DMS53 treated with DMSO at 0.1 percent for 48 hours (cell line): Measurements from ENCODE around the gene SMIM32.

Experiments used
- DNase-seq: peaks from one replicate; lab custom pipeline; 2025; ENCODE audit not compliant: unreplicated experiment; lab: John Stamatoyannopoulos, UW

SMIM32 gene

GRCh38 chr5:136208916-136209315, 16.0 kb upstream of the SMIM32 start:
- no peak for DNase-seq

- no peak for DNase-seq
Measured at GRCh38 chr5:136207631-136208030, 14.7 kb upstream of the SMIM32 start.

GRCh38 chr5:136206361-136206760, 13.4 kb upstream of the SMIM32 start:
- no peak for DNase-seq

GRCh38 chr5:136205941-136206340, 13.0 kb upstream of the SMIM32 start:
- DNase-seq, result no peak

- DNase-seq, result no peak
Measured at GRCh38 chr5:136205061-136205702, 12.2 kb upstream of the SMIM32 start.

GRCh38 chr5:136203303-136203922, 10.5 kb upstream of the SMIM32 start:
- no peak for DNase-seq

- DNase-seq, result no peak
Measured at GRCh38 chr5:136202469-136203205, 9.7 kb upstream of the SMIM32 start.

GRCh38 chr5:136201870-136202269, 8.9 kb upstream of the SMIM32 start:
- no peak for DNase-seq

- no peak for DNase-seq
Measured at GRCh38 chr5:136200761-136201160, 7.8 kb upstream of the SMIM32 start.

GRCh38 chr5:136200130-136200529, 7.2 kb upstream of the SMIM32 start:
- no peak for DNase-seq

- DNase-seq, result no peak
Measured at GRCh38 chr5:136199408-136199807, 6.4 kb upstream of the SMIM32 start.

- no peak for DNase-seq
Measured at GRCh38 chr5:136198453-136198852, 5.5 kb upstream of the SMIM32 start.

GRCh38 chr5:136197462-136198142, 4.6 kb upstream of the SMIM32 start:
- no peak for DNase-seq

- DNase-seq, result no peak
Measured at GRCh38 chr5:136195971-136196820, 3.2 kb upstream of the SMIM32 start.

- DNase-seq, result no peak
Measured at GRCh38 chr5:136194576-136194975, 1.6 kb upstream of the SMIM32 start.

GRCh38 chr5:136193322-136193935, 467 bp upstream of the SMIM32 start:
- DNase-seq, result no peak

- no peak for DNase-seq
Measured at GRCh38 chr5:136192015-136192525, 892 bp downstream of the SMIM32 start.

- no peak for DNase-seq
Measured at GRCh38 chr5:136191304-136192014, 1.5 kb downstream of the SMIM32 start.

- DNase-seq, result no peak
Measured at GRCh38 chr5:136190904-136191303, 2.1 kb downstream of the SMIM32 start.
